GM18511 (cell line): ENCODE results near the gene GSE1.
A peak's percentile ranks its signal among the peaks of the same experiment; 100 is the strongest.

ENCODE experiments used
- ATAC-seq: cut with Tn5 transposase; IDR thresholded peaks from one replicate; pipeline ENCODE4 v1.9.1; 2021; ENCODE audit warnings: mild to moderate bottlenecking, moderate library complexity; ENCODE audit not compliant: unreplicated experiment

The GSE1 gene

DNA sequence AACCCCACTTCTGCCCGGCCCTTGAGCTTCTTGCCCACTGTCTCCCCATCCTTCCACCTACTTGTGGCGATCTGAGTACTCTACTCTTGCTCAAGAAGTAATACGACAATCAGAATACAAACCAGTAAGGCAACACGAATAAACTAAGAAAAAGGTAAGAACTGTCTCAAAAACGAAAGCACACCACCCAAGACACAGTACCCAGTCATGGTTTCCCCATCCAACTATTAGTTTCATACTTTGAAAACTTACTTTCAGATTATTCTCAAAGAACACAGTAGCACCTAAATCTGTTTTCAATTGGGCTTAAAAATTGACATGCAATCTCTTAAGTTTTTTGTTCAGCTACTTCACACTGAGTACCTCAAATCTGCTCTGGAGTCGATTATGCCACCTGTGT, 61.7 kb downstream of the GSE1 start:
- no peak for ATAC-seq

DNA sequence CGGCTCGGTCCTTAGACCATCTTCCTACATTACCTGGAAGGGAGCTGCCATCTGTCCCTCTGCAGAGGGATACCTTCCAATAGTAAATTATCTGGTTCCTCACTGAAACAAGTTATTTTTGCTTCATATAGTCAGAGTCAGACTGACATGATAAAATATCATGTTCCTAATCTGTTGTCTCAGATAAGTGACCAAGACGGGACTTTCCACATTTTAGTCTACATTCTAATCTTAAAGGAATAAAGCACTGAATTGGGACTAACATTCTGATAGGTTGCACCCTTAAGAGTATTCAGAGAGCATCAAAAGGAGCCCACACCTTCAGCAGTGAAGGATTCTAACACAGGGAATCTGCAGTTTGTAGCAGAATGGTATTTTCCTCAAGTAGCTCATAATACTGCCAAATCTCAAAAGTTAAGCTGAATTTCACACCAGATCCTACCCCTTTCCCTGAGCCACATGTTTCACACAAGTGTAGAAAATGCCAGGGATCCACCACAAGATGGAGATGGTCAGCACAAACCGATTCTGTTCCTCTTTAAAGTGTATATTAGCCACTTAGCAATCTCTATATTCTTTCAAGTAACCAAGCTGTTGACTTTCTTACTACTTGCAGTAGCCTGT, 62.2 kb downstream of the GSE1 start:
- no peak for ATAC-seq

DNA sequence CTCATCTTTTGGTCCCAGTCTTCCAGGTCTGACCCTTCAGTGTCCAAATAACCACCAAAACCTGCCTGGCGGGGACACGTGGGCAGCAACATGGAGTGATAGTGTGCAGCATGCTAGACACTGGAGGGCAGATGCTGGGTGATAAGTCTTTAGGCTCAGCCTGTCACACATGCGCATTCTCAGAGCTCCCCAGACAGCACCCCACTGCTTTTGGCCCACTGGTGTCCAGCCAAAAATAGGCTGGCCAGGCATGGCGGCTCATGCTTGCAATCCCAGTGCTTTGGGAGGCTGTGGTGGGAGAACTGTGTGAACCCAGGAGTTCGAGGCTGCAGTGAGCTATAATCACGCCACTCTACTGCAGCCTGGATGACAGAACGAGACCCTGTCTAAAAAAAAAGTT, 63.3 kb downstream of the GSE1 start:
- ATAC-seq = no peak

DNA sequence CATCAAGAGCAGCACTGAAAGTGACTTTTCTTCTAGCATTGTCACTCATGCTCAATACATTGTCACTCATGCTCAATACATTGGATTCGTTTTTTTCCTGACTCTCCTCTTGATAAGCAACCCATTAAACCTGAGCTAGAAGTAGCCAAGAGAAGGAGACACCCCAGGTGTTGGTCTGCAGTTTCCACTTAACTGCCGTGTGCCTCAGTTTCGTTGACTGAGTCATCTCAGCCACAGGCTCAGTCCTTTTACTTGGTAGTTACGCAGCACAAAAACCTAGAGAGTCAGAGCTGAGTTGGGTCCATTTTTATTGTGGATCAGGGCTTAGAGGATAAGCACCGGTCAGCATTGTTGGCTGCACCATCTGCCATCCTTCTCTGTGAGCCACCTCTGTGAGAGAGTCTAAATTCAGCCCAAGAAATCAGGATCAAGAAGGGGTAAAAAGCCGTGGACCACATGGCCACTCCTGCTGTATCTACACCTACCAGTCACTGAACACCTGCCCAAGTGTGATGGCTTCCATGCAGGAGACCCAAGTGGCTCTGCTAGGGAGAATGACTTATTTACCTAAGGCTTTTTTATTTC, 64.4 kb downstream of the GSE1 start:
- no peak for ATAC-seq

DNA sequence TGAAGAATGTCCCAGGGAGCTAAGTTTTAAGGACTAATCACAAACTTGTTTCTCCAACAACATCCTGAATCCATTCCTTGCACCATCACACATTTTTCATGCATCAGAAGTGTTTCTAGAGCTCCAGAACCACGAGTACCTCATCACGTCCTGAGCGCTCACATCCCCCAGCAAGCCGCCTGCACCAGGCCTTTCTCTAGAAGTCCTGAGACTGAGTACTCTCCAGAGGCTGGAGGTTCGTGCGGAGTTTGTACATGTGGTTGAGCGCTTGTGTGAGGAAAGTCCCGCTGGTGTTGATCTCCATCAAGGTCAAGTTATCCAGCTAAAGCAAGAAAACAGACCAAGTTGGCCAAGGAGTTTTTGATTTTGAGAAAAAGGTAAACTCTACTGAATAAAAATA, 64.9 kb downstream of the GSE1 start:
- no peak for ATAC-seq

GRCh38 chr16:85678821-85679220, 65.7 kb downstream of the GSE1 start:
- ATAC-seq = no peak

- ATAC-seq = no peak
These were observed 66.7 kb downstream of the GSE1 start for GRCh38 chr16:85679870-85680269.

- no peak for ATAC-seq
These were observed 67.3 kb downstream of the GSE1 start for GRCh38 chr16:85680352-85680944.

DNA sequence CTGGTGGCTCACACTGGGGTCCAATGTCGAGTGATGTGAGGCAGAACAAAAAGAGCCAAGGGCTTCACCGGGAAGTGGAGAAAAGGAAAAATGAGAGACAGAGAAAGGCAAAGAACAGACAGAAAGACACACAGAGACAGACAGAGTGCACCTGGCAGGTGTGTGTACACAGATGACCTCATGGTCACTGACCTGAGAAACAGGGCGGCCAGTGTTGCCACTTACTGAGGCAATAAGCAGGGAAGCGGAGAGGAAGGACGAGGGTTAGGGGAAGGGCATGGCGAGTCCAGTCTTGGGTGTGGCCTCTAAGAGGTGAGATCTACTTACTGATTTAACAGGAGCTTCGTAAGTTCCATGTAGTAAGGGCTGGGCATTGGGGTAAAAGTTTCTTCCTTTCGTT, 68.1 kb downstream of the GSE1 start:
- ATAC-seq = no peak

DNA sequence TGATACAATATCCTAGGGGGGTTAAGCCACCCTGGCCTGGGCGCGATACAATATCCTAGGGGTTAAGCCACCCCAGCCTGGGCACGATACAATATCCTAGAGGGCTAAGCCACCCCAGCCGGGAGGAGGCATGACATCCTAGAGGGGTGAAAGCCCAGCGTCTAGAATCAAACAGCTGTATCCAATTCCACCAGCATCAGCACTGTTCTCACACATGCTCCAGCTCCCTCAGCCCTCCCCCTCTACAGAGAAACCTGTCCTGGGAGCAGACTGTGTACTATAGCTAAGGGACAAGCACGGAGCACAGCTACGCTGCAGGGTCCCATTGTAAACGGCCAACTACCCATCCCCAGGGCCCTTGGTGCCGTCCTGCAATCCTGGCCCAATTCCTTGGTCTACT, 69.4 kb downstream of the GSE1 start:
- no peak for ATAC-seq

- ATAC-seq = no peak
These were observed 70.2 kb downstream of the GSE1 start for GRCh38 chr16:85683363-85683762.

DNA sequence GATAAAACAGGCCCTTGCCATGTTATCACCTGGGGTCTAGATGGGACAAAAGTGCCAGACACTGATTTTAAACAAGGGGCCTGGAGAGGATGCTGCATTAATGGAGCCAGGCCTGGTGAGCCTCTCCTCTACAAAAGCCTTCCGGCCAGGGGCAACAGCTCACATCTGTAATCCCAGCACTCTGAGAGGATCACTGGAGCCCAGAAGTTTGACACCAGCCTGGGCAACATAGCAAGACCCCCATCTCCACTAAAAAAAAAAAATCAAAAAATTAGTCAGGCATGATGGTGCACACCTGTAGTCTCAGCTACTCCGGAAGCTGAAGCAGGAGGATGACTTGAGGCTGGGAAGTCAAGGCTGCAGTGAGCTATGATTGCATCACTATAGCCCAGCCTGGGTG, 72.1 kb downstream of the GSE1 start:
- no peak for ATAC-seq

- ATAC-seq = no peak
These were observed 73.9 kb downstream of the GSE1 start for GRCh38 chr16:85686912-85687591.

DNA sequence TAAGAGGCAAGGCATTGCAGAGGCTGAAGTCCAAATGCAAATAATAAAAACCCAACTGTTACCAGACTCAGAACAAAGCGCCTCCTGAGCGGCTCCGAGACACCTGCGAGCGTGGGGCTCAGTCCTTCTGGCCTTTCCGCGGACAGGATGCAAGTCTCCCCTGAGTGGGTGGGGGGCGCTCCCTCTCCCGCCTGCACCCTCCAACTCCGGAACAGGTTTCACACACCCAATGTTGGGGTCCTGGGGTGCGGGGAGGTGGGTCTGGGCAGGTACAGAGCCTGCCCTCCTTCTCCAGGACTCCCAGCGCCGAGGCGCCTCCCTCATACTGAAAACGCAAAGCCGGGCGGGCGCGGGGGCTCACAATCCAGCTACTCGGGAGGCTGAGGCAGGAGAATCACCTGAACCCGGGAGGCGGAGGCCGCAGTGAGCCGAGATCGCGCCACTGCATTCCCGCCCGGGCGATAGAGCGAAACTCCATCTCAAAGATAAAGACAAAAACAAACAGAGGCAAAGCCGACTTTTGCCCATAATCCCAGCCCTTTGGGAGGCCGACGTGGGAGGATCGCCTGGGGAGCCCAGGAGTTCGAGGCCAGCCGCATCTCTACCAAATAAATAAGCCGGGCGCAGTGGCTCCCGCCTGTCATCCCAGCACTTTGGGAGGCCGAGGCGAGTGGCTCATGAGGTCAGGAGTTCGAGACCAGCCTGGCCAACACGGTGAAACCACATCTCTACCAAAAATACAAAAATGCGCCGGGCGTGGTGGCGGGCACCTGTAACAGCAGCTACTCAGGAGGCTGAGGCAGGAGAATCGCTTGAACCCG, 74.7 kb downstream of the GSE1 start:
- peak; percentile 14 for ATAC-seq

DNA sequence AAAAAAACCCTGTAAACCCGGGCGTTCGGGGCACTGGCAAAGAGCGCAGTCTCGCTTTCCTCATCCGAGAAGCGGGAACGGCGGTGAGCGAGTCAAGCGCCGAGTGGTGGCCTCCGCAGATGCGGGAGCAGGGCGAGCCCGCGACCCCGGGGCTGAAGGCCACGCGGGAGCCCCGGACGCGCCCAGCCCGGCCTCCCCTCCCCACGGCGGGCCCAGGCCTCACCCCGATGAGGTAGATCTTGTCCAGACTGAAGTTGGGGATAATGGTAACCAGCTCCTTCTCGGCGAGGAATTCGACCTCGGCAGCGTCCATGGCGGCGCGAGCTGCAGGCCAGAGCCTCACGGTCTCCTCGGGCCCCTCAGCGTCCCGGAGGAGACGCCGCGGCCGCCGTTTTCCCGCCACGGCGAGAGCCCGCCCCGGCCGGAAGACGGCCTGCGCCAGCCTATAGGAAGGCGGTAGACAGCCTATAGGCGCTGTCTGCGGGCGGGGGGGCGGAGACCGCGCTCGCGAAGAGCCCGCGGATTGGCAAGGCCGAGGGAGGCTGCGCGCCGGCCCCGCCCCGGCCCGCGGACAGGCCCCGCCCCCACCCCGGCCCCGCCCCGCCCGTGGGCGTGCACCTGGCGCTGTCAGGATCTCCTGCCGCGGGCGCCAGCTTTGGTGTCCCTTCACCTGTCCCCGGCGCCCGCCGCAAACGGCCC, 75.6 kb downstream of the GSE1 start, which contains the start of gene GINS2:
GINS2 (minus strand) TSS at position 369 of the 699 bp plus-strand sequence; CDS start at position 313, 56 bp downstream.
- peak; percentile 94 for ATAC-seq

DNA sequence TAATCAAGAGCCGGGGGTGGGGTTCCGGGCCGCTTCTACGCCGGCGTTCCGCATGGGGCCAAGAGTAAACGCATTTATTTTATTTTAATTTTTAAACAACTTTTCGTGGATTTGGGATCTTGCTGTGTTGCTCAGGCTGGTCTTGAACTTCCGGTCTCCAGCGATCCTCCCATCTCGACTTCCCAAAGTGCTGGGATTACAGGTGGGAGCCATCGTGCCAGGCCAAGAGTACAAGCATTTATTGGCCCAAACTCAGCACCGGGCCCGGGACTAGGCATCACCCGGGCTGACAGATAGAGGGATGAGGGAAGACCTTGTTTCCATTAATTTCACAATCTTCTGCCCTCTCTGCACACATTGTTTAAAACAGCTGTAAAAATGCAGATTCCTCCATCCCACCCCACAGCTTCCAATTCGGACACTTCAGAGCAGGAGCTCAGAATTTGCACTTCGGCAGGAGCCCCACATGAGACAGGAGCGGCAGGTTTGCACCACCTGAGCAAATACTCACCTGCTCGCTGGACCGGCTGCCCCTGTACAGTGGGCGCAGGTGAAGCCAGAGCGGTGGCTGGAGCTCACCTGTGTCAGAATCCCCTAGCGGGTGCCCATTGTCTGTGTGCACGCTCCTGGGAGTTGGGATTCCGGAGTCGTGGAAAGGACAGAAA, 76.3 kb downstream of the GSE1 start:
- ATAC-seq = no peak

GRCh38 chr16:85689950-85690320, 76.8 kb downstream of the GSE1 start:
- no peak for ATAC-seq

GRCh38 chr16:85690469-85691064, 77.4 kb downstream of the GSE1 start:
- no peak for ATAC-seq
